ENCODE measurements around the gene MRFAP1L1.

- TF ChIP-seq, protein P1, sequence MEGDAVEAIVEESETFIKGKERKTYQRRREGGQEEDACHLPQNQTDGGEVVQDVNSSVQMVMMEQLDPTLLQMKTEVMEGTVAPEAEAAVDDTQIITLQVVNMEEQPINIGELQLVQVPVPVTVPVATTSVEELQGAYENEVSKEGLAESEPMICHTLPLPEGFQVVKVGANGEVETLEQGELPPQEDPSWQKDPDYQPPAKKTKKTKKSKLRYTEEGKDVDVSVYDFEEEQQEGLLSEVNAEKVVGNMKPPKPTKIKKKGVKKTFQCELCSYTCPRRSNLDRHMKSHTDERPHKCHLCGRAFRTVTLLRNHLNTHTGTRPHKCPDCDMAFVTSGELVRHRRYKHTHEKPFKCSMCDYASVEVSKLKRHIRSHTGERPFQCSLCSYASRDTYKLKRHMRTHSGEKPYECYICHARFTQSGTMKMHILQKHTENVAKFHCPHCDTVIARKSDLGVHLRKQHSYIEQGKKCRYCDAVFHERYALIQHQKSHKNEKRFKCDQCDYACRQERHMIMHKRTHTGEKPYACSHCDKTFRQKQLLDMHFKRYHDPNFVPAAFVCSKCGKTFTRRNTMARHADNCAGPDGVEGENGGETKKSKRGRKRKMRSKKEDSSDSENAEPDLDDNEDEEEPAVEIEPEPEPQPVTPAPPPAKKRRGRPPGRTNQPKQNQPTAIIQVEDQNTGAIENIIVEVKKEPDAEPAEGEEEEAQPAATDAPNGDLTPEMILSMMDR (IDR thresholded peaks at IDR 0.05 in 4 of 5, conservative IDR thresholded peaks at IDR 0.05 in 1 of 5), result no peak
- TF ChIP-seq POLR2A (IDR thresholded peaks at IDR 0.05), result no peak
Measured at GRCh38 chr4:6728320-6729029, 18.8 kb upstream of the MRFAP1L1 start.

Data from gastrocnemius medialis (tissue), 4 donors.